Measurements from ENCODE around the gene GATAD2A.

Gene GATAD2A

GRCh38 chr19:19499272-19499995 is 94.0 kb downstream of the GATAD2A start:
- no peak for DNase-seq (ENCODE audit: low spot score in 2 of 2)
- Mint-ChIP-seq H3K4me3 (peak overlapping the region; percentile 16), H3K9me3 (no peaks in the 10 kb centered on the region), H3K4me1 (no peaks in the 10 kb centered on the region), H3K27me3 (no peaks in the 10 kb centered on the region), H3K27ac (ENCODE audit: low read depth) (peak overlapping the region; percentile 46), H3K36me3 (ENCODE audit: insufficient read depth) (peaks cover 61% of the 10 kb centered on the region)
- no peak for ATAC-seq (replicated peaks; ENCODE audit: extremely low read depth, poor library complexity, severe bottlenecking)

- Mint-ChIP-seq H3K4me3 (no peak overlapping the region), H3K36me3 (ENCODE audit: insufficient read depth) (peaks cover 50% of the 10 kb centered on the region), H3K9me3 (no peaks in the 10 kb centered on the region), H3K27ac (ENCODE audit: low read depth) (no peak overlapping the region), H3K4me1 (no peaks in the 10 kb centered on the region), H3K27me3 (no peaks in the 10 kb centered on the region)
- ATAC-seq (replicated peaks; ENCODE audit: extremely low read depth, poor library complexity, severe bottlenecking) = no peak
- no peak for DNase-seq (ENCODE audit: low spot score in 2 of 2)
Observed at GRCh38 chr19:19500975-19501644, 95.6 kb downstream of the GATAD2A start.

GRCh38 chr19:19501798-19502197 is 96.3 kb downstream of the GATAD2A start:
- peaks cover 53% of the 10 kb centered on the region for H3K36me3 Mint-ChIP-seq (ENCODE audit: insufficient read depth)
- H3K27ac Mint-ChIP-seq (ENCODE audit: low read depth) = no peak overlapping the region
- DNase-seq (ENCODE audit: low spot score in 2 of 2) (no peak), ATAC-seq (replicated peaks; ENCODE audit: extremely low read depth, poor library complexity, severe bottlenecking) (no peak)
- no peaks in the 10 kb centered on the region for H3K4me1 Mint-ChIP-seq
- H3K27me3 Mint-ChIP-seq = no peaks in the 10 kb centered on the region
- no peak overlapping the region for H3K4me3 Mint-ChIP-seq
- H3K9me3 Mint-ChIP-seq = no peaks in the 10 kb centered on the region

DNA sequence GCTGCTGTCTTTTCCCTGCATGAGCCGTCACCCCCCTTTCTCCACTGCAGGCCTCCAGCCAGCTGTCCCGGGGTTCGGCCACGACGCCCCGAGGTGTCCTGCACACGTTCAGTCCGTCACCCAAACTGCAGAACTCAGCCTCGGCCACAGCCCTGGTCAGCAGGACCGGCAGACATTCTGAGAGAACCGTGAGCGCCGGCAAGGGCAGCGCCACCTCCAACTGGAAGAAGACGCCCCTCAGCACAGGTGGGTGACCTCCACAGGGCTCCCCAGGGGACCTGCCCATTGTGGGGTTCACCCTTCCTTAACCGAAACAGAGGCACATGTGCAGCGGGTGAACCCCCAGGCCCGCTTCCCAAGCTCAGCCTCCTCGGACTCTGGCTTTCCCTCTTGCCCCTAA is 96.8 kb downstream of the GATAD2A start:
- Mint-ChIP-seq H3K4me3 (no peak overlapping the region), H3K4me1 (no peaks in the 10 kb centered on the region), H3K9me3 (no peaks in the 10 kb centered on the region), H3K36me3 (ENCODE audit: insufficient read depth) (peaks cover 50% of the 10 kb centered on the region), H3K27me3 (no peaks in the 10 kb centered on the region), H3K27ac (ENCODE audit: low read depth) (no peak overlapping the region)
- ATAC-seq (replicated peaks; ENCODE audit: extremely low read depth, poor library complexity, severe bottlenecking) = no peak
- no peak for DNase-seq (ENCODE audit: low spot score in 2 of 2)

- Mint-ChIP-seq H3K4me1 (no peaks in the 10 kb centered on the region), H3K27ac (ENCODE audit: low read depth) (peak overlapping the region; percentile 56)
Observed at GRCh38 chr19:19502808-19503602, 97.5 kb downstream of the GATAD2A start.

GRCh38 chr19:19504754-19505668 is 99.5 kb downstream of the GATAD2A start:
- no peak overlapping the region for H3K4me3 Mint-ChIP-seq
- DNase-seq (ENCODE audit: low spot score in 2 of 2) = no peak
- peaks cover 45% of the 10 kb centered on the region for H3K36me3 Mint-ChIP-seq (ENCODE audit: insufficient read depth)
- H3K4me1 Mint-ChIP-seq = no peaks in the 10 kb centered on the region
- ATAC-seq (replicated peaks; ENCODE audit: extremely low read depth, poor library complexity, severe bottlenecking) = no peak
- H3K9me3 Mint-ChIP-seq = no peaks in the 10 kb centered on the region
- no peak overlapping the region for H3K27ac Mint-ChIP-seq (ENCODE audit: low read depth)
- H3K27me3 Mint-ChIP-seq = no peaks in the 10 kb centered on the region

More at GRCh38 chr19:19502808-19503602, 97.5 kb downstream of the GATAD2A start:
- Mint-ChIP-seq H3K27me3 (no peaks in the 10 kb centered on the region), H3K4me3 (no peak overlapping the region), H3K36me3 (ENCODE audit: insufficient read depth) (peaks cover 50% of the 10 kb centered on the region), H3K9me3 (no peaks in the 10 kb centered on the region)
- no peak for ATAC-seq (replicated peaks; ENCODE audit: extremely low read depth, poor library complexity, severe bottlenecking)
- DNase-seq (ENCODE audit: low spot score in 2 of 2) = no peak

GRCh38 chr19:19505669-19506326 is 100.3 kb downstream of the GATAD2A start:
- Mint-ChIP-seq H3K27ac (ENCODE audit: low read depth) (no peak overlapping the region), H3K4me1 (no peaks in the 10 kb centered on the region), H3K4me3 (no peak overlapping the region), H3K36me3 (ENCODE audit: insufficient read depth) (peaks cover 43% of the 10 kb centered on the region), H3K27me3 (no peaks in the 10 kb centered on the region), H3K9me3 (no peaks in the 10 kb centered on the region)
- DNase-seq (ENCODE audit: low spot score in 2 of 2) (no peak), ATAC-seq (replicated peaks; ENCODE audit: extremely low read depth, poor library complexity, severe bottlenecking) (no peak)

DNA sequence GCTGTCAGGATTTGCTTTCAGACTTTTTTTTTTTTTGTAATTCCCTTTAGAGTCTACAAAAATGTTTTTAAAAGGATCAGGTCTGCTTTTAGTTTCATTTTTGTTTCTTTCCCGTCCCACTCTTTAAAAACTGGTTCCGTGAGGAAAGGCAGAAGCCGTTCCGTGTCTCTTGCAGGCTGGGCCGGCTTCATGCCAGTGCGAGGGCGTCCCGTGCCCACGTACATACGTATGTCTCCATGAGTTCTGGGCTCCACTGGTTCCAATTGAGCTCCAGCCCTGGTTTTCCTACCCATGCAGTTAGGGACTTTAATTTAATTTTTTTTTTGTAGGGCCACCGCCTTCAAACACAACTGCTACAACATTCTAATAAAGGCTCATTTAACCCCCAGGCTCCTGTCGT is 101.1 kb downstream of the GATAD2A start:
- Mint-ChIP-seq H3K27ac (ENCODE audit: low read depth) (no peak overlapping the region), H3K4me1 (no peaks in the 10 kb centered on the region), H3K27me3 (no peaks in the 10 kb centered on the region), H3K9me3 (no peaks in the 10 kb centered on the region), H3K36me3 (ENCODE audit: insufficient read depth) (peaks cover 37% of the 10 kb centered on the region), H3K4me3 (no peak overlapping the region)
- no peak for ATAC-seq (replicated peaks; ENCODE audit: extremely low read depth, poor library complexity, severe bottlenecking)
- no peak for DNase-seq (ENCODE audit: low spot score in 2 of 2)

DNA sequence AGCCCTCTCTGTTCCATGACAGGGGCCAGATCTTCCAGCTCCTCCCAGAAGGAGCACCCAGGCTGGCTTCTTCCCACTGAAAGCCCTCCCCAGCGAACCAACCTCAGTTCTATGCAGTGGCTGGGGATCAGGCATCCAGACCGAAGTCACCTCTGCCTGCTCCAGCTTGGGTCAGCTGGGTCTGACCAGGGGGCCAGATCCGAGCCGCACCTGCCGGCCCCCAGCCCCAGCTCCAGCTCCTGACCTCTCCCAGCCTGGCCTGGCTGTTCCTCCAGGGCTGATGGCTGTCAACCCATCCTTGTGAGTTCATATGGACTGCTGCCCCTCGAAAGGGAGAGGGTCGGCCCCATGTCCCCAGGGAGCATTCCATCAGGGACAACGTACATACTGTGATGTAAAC is 101.9 kb downstream of the GATAD2A start:
- Mint-ChIP-seq H3K27ac (ENCODE audit: low read depth) (no peak overlapping the region), H3K27me3 (no peaks in the 10 kb centered on the region), H3K9me3 (no peaks in the 10 kb centered on the region), H3K4me1 (no peaks in the 10 kb centered on the region), H3K36me3 (ENCODE audit: insufficient read depth) (peaks cover 29% of the 10 kb centered on the region), H3K4me3 (no peak overlapping the region)
- no peak for DNase-seq (ENCODE audit: low spot score in 2 of 2)
- no peak for ATAC-seq (replicated peaks; ENCODE audit: extremely low read depth, poor library complexity, severe bottlenecking)

DNA sequence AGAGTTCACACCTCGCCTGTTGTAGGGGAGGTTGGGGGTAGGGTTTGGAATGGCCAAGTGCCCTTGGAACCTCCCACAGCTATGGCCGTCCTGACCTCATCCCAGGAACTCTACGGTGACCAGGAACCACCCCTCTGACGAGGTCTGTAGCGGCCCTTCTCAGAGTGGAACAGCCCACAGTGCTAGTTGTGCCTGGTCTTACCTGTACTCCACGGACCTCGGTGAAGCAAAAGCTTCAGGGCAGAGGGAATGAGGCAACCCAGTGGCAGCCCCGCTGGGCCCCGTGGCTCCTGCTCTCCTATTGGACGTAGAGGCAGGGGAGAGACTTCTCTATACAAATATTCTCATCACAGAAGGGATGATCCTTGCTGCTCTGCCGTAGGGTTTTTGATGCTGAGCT is 102.7 kb downstream of the GATAD2A start:
- Mint-ChIP-seq H3K27ac (ENCODE audit: low read depth) (no peak overlapping the region), H3K4me3 (no peak overlapping the region), H3K27me3 (no peaks in the 10 kb centered on the region), H3K36me3 (ENCODE audit: insufficient read depth) (peaks cover 24% of the 10 kb centered on the region), H3K4me1 (no peaks in the 10 kb centered on the region), H3K9me3 (no peaks in the 10 kb centered on the region)
- DNase-seq (ENCODE audit: low spot score in 2 of 2) (no peak), ATAC-seq (replicated peaks; ENCODE audit: extremely low read depth, poor library complexity, severe bottlenecking) (no peak)

- no peak overlapping the region for H3K4me3 Mint-ChIP-seq
- no peaks in the 10 kb centered on the region for H3K27me3 Mint-ChIP-seq
- DNase-seq (ENCODE audit: low spot score in 2 of 2) = no peak
- H3K9me3 Mint-ChIP-seq = no peaks in the 10 kb centered on the region
- ATAC-seq (replicated peaks; ENCODE audit: extremely low read depth, poor library complexity, severe bottlenecking) = no peak
- H3K4me1 Mint-ChIP-seq = no peaks in the 10 kb centered on the region
- peaks cover 18% of the 10 kb centered on the region for H3K36me3 Mint-ChIP-seq (ENCODE audit: insufficient read depth)
- no peak overlapping the region for H3K27ac Mint-ChIP-seq (ENCODE audit: low read depth)
Observed at GRCh38 chr19:19510432-19510831, 105.0 kb downstream of the GATAD2A start.

- ATAC-seq (replicated peaks; ENCODE audit: extremely low read depth, poor library complexity, severe bottlenecking) (no peak), DNase-seq (ENCODE audit: low spot score in 2 of 2) (no peak)
- peaks cover 8% of the 10 kb centered on the region for H3K4me1 Mint-ChIP-seq
- no peaks in the 10 kb centered on the region for H3K9me3 Mint-ChIP-seq
- peaks cover 20% of the 10 kb centered on the region for H3K36me3 Mint-ChIP-seq (ENCODE audit: insufficient read depth)
- no peak overlapping the region for H3K27ac Mint-ChIP-seq (ENCODE audit: low read depth)
- H3K27me3 Mint-ChIP-seq = no peaks in the 10 kb centered on the region
- peak overlapping the region; percentile 45 for H3K4me3 Mint-ChIP-seq
Observed at GRCh38 chr19:19513682-19514081, 108.2 kb downstream of the GATAD2A start.

Measured in central memory CD8-positive, alpha-beta T cell (primary cell).